HG03066 (cell line): ENCODE results near the gene ACE.
"Not testable (repeated sequence)": the region's sequence is repeated elsewhere in the genome, so short reads cannot be mapped to it uniquely, and the experiment has no call there.

Experiments
- ATAC-seq: cut with Tn5 transposase; IDR thresholded peaks from one replicate; pipeline ENCODE4 v1.9.1; 2021; ENCODE audit warnings: low read depth; ENCODE audit not compliant: unreplicated experiment

ACE gene

GRCh38 chr17:63443053-63443452, 33.8 kb upstream of the ACE start:
- no peak for ATAC-seq

GRCh38 chr17:63444457-63444856, 32.4 kb upstream of the ACE start:
- ATAC-seq: no peak

DNA sequence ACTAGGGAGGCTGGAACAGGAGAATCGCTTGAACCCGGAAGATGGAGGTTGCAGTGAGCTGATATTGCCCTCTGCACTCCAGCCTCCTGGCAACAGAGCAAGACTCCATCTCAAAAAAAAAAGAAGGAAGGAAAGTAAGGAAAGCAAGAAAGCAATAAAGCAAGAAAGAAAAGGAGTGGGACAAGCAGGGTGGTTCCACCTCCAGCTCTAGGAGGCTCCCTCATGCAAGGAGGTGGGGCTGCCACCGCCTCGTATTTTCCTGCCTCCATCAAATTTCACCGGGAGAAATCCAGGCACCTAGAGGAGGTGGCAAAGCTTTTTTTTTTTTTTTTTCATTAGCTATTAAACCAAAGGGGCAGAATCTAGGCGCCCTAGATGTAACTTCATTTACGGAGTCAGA, 31.8 kb upstream of the ACE start:
- ATAC-seq: no peak

- ATAC-seq: peak; percentile 12
These were observed 31.3 kb upstream of the ACE start for GRCh38 chr17:63445571-63445953.

- peak; percentile 56 for ATAC-seq
These were observed 30.7 kb upstream of the ACE start, which contains the start of gene CYB561 for GRCh38 chr17:63445954-63446752. Gene CYB561 (minus strand): TSS chr17:63446306. CDS start chr17:63437547, 8,759 bp downstream.

DNA sequence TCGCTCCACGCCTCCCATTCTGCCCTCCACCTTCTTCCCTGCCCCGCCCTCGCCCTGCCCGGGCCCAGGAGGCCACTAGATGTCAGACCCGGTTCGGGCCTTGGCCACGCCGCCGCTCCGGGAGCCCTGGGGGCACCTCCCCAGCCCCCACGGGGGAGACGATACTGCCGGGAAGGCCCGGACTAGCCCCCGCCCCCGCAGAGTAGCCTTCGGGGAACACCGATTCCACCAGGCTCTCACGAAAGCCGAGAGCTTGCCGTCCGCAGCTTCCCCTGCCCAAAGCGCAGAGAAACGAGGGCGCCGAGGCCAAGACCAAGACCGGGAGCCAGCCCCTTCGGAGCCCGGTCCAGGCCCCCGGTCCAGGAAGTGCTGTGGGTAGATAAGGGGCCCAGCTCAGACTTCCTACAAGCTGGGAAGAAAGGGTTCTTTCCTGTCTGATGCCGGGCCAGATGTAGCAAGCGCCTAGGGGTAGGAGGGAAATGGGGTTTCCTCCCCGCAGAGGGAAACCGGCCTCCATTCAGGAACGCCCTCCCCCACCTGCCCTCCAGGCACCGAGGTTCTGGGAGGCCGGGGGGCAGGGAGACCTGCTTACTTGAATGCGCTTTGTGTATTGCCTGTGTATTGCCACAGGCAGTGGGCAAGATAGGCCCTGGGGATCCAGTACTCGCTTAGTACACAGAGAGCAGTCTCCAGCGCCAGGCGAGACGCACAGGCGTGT, 29.9 kb upstream of the ACE start:
- peak; percentile 25 for ATAC-seq

GRCh38 chr17:63447471-63448009, 29.3 kb upstream of the ACE start:
- ATAC-seq: no peak

DNA sequence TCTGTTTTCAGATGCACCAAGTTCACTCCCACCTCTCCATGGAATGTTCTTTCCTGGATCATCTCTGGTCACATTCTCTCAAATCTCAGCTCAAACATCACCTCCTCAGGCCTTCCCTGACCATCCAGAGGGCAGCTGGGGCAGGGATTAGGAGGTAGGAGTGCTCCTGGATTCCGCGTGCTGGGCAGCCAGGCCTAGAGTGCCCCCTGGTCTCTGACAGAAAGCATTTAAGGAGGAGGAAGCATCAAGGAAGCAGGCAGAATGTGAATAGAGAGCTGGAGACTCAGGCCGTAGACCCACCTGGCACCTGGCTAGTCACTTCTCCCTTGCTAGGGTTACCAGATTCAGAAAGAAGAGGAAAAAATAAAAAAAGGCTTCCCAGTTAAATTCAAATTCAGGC, 28.2 kb upstream of the ACE start:
- ATAC-seq: no peak

- ATAC-seq: no peak
These were observed 26.3 kb upstream of the ACE start for GRCh38 chr17:63450551-63450950.

- ATAC-seq: no peak
These were observed 25.7 kb upstream of the ACE start for GRCh38 chr17:63451150-63451549.

GRCh38 chr17:63452046-63452961, 24.6 kb upstream of the ACE start:
- no peak for ATAC-seq

DNA sequence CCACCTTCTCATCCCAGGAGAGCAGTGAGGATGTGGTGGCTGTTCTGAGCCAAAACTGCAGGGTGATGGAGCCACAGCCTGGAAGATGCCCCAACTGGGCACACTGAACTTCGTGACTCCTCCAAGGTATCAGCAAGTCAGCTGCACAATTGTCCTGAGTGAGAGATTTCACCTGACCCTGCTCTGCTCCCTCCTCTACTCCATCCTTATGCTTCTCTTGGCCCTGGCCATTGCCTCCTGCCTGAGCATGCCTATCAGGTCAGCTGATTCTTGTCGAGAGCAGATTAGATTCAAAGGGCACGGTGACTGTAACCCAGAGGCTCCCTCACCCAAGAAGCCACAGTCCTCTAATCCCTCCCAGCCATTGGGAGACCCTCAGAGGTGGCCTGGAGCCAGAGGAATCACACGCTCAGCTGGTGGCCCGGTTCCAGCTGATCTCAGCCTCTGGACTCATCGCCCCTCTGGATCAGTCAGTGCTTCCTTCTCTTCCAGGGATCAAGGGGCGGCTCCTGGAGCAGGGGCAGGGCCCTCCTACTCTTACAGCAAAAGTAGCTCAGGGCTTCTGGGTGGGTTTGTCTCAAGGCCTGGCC, 23.8 kb upstream of the ACE start:
- ATAC-seq: no peak

- not testable (repeated sequence) for ATAC-seq
These were observed 22.5 kb upstream of the ACE start for GRCh38 chr17:63454357-63454756.

DNA sequence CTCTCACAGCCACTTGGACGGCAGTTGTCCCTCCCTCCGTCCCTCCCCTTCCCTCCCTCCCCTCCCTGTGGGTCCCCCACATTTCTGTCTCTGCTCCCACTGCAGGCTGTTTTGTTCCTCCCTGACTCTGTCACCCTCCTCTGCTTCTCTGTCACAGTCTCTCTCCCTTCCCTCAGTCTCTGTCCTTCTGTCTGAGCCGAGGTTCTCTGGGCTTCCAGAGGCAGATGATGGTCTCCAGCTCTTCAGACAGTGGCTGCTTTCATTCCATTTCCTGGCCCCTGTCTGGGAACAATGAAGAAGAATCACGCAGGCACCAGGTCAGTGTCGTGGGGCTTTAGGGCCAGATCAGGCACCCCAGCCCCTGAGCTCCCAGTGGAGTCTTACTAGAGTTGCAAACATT, 21.9 kb upstream of the ACE start:
- ATAC-seq: no peak

DNA sequence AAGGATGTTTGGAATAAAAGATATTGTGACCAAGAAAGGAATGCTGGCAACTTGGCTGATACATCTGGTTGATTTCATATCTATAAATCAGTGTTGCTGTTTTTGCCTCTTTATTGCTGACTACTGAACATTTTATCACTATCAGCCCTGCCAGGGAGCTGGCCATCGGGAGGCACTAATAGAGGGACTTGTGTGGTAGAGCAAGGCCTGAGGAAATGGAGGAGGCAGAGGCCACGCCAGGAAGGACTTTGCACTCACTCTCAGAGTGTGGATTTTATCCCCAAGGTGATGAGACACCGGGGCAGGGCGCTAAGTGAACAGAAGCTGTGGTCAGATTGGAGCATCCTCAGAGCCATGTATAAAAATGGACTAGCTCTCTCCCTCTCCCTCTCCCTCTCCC, 21.4 kb upstream of the ACE start:
- no peak for ATAC-seq

- ATAC-seq: no peak
These were observed 18.4 kb upstream of the ACE start for GRCh38 chr17:63458478-63458877.

GRCh38 chr17:63460018-63460417, 16.8 kb upstream of the ACE start:
- no peak for ATAC-seq

GRCh38 chr17:63463771-63464170, 13.1 kb upstream of the ACE start:
- ATAC-seq: no peak

GRCh38 chr17:63464691-63465236, 12.1 kb upstream of the ACE start:
- ATAC-seq: no peak

DNA sequence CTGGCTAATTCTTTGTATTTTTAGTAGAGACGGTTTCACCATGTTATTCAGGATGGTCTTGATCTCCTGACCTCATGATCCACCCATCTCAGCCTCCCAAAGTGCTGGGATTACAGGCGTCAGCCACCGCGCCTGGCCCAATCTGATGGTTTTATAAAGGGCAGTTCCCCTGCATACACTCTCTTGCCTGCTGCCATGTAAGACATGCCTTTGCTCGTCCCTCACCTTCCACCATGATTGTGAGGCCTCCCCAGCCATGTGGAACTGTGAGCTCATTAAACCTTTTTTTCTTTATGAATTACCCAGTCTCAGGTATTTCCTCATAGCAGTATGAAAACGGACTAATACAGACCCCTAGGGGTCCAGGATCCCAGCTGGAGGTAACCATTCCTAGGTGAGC, 8.8 kb upstream of the ACE start:
- ATAC-seq: not testable (repeated sequence)
